Natural killer cell treated with Interleukin-12 subunit alpha and Interleukin-12 subunit beta and Interleukin-15 and Interleukin-18, amount 100 ng/mL, for 72 hours (primary cell): ENCODE data around the gene ACOT12. TPM values are rescaled to one million over a fixed set of nuclear protein-coding genes. Genes with fewer than 3 reads are reported as not detected.
"Not testable (repeated sequence)": the region's sequence is repeated elsewhere in the genome, so short reads cannot be mapped to it uniquely, and the experiment has no call there.

Experiments used
- ATAC-seq, 2 donors: fragments of 150-1000 bp; cut with Tn5 transposase in 1 of 2; sonication (Bioruptor Pico), chemical (Tn5 transposase) in 1 of 2; 2 replicates each; pipeline ENCODE4 v1.10.0; 2021
- DNase-seq: peaks from one replicate; pipeline ENCODE4 v3.0.0; 2022; ENCODE audit warnings: low spot score
- H3K27ac Mint-ChIP-seq, 2 donors: 1 replicate in 1 of 2; 2 replicates in 1 of 2; pipeline ENCODE4 v1.8.0; 2022; ENCODE audit warnings: mixed read lengths in 2 of 2, mild to moderate bottlenecking in 1 of 2, moderate library complexity in 1 of 2
- H3K27me3 Mint-ChIP-seq, 2 donors: 1 replicate in 1 of 2; 2 replicates in 1 of 2; pipeline ENCODE4 v1.8.0; 2022; ENCODE audit warnings: mixed read lengths in 2 of 2
- H3K36me3 Mint-ChIP-seq: one replicate; pipeline ENCODE4 v1.8.0; 2022; ENCODE audit warnings: mixed read lengths
- H3K4me1 Mint-ChIP-seq, 2 donors: 1 replicate in 1 of 2; 2 replicates in 1 of 2; pipeline ENCODE4 v1.8.0; 2022; ENCODE audit warnings: low read depth in 2 of 2, mixed read lengths in 2 of 2, mild to moderate bottlenecking in 1 of 2
- H3K4me3 Mint-ChIP-seq: one replicate; pipeline ENCODE4 v1.8.0; 2022; ENCODE audit warnings: mixed read lengths
- H3K9me3 Mint-ChIP-seq: 2 replicates; pipeline ENCODE4 v1.8.0; 2022; ENCODE audit warnings: mixed read lengths
- total RNA-seq, 2 donors: library from RNA; stranded (reverse); gene quantifications; one replicate each; pipeline ENCODE4 v1.2.3, GENCODE V29; 2022

The ACOT12 gene
- total RNA-seq, 2 donors from 2014 or later: not detected

DNA sequence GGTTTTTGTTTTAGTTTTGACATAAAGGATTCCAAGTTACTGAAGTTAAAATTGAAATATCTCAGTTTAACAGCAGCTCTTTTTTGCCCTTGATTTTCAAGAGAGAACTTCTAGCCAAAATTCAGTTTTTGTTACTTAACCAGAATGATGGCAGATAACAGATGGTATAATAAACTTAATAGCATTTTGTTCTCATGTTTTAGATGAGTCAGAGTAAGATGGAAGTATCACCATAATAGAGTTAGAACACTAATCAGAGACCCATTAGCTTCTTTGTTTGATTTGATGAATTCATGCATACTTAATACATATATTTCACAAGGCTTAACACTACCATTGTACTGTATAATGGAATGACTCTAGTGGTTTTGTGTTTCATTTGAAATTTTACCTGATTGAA lies 80.7 kb downstream of the ACOT12 start:
- Mint-ChIP-seq H3K4me1 (no peaks in the 10 kb centered on the region), H3K9me3 (no peaks in the 10 kb centered on the region), H3K27me3 (no peaks in the 10 kb centered on the region), H3K4me3 (no peak overlapping the region), H3K27ac (no peak overlapping the region), H3K36me3 (peaks cover 12% of the 10 kb centered on the region)
- DNase-seq (no peak), ATAC-seq (no peak)

DNA sequence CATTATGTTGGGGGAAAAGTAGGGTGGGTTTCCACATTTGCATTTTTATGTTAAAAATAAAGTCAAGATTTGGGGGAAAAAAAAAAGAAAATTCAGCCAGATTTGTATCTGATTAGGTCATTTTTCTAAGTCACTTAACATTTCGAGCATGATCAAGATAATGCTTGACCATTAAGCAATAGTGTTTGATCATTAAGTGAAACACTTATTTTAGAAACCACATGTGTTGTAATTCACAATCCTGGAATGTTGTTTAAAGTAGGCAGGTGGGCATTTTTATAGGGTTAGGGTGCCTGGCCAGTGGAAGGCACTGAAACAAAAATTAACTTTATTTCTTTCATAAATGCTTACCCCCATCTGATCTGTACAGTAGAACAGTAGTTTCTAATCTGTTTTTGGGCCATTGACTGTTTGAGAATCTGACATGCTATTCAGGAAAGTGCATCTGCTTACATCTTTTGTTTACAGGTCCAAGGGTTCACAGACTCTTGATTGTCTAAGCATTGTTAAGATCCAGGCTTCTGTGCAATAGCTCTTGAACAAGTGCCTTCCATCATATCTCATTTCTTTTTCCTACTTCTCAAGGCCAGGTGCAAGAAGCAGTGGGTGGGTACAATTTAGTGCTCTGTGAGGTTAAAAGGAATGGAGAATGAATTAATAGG lies 83.4 kb downstream of the ACOT12 start:
- Mint-ChIP-seq H3K4me1 (no peaks in the 10 kb centered on the region), H3K9me3 (no peaks in the 10 kb centered on the region), H3K4me3 (no peak overlapping the region), H3K36me3 (peaks cover 12% of the 10 kb centered on the region), H3K27me3 (no peaks in the 10 kb centered on the region), H3K27ac (no peak overlapping the region)
- ATAC-seq (no peak), DNase-seq (no peak)

GRCh38 chr5:81308836-81309235 lies 85.1 kb downstream of the ACOT12 start:
- Mint-ChIP-seq H3K4me3 (no peak overlapping the region), H3K4me1 (peaks cover 0 to 2% of the 10 kb centered on the region in 2 donors), H3K27me3 (no peaks in the 10 kb centered on the region), H3K9me3 (no peaks in the 10 kb centered on the region), H3K36me3 (peaks cover 13% of the 10 kb centered on the region), H3K27ac (no peak overlapping the region)
- ATAC-seq: no peak
- no peak for DNase-seq

DNA sequence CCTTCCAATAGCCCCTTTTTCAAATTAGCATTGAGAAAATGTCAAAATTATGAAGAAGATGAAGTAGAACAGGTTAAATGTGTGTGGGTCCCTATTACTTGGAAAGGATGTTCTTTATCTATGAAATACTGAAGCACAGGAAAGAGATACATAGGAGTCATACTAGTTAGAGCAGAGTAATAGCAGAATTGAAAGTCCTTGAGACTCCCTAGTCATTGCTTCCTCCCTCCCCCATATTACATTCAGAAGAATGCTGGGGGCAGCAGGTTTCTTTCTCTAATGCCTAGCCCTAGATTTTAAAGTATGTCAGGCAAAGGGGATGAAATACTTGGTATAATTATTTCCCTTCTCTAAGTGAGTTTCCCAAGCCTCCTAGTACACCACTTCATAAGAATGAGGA lies 88.1 kb downstream of the ACOT12 start:
- Mint-ChIP-seq H3K36me3 (peaks cover 9% of the 10 kb centered on the region), H3K27ac (no peak overlapping the region), H3K4me3 (no peak overlapping the region), H3K27me3 (no peaks in the 10 kb centered on the region), H3K4me1 (peaks cover 11 to 12% of the 10 kb centered on the region in 2 donors), H3K9me3 (no peaks in the 10 kb centered on the region)
- ATAC-seq: no peak
- DNase-seq: no peak

GRCh38 chr5:81303563-81303962 lies 90.4 kb downstream of the ACOT12 start:
- Mint-ChIP-seq H3K4me1 (peaks cover 25 to 30% of the 10 kb centered on the region in 2 donors), H3K27ac (no peak overlapping the region)

DNA sequence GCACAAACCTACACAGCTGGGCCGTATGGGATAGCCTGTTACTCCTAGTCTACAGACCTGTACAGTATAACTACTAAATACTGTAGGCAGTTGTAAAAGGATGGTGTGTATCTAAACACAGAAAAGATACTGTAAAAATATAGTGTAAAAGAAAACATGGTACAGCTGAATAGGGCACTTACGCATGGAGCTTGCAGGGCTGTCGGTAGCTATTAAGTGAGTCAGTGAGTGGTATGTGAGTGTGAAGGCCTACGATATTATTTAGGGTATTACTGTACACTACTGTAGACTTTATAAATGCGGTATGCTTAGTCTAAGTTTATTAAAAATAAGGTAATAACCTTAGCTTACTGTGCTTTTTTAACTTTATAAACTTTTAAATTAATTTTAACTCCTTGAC lies 91.3 kb downstream of the ACOT12 start:
- Mint-ChIP-seq H3K4me3 (peak overlapping the region; percentile 99), H3K27me3 (no peaks in the 10 kb centered on the region), H3K27ac (peak overlapping the region; percentile 96 to 97), H3K4me1 (peaks cover 25 to 35% of the 10 kb centered on the region in 2 donors), H3K36me3 (peaks cover 6% of the 10 kb centered on the region), H3K9me3 (no peaks in the 10 kb centered on the region)
- no peak for DNase-seq
- ATAC-seq: no peak

More at GRCh38 chr5:81303563-81303962, 90.4 kb downstream of the ACOT12 start:
- Mint-ChIP-seq H3K4me3 (peak overlapping the region; percentile 50), H3K36me3 (peaks cover 6% of the 10 kb centered on the region), H3K27me3 (no peaks in the 10 kb centered on the region), H3K9me3 (no peaks in the 10 kb centered on the region)
- ATAC-seq (no peak), DNase-seq (no peak)

GRCh38 chr5:81301271-81302015 lies 92.5 kb downstream of the ACOT12 start, which contains the start of gene ZCCHC9:
TSS of gene ZCCHC9 (plus strand) at chr5:81301587. CDS start at chr5:81304758, 3,171 bp downstream.
- DNase-seq (peak; percentile 95), ATAC-seq (peak; percentile 98)
- peak within 1 kb of the TSS; percentile 99 for H3K4me3 Mint-ChIP-seq
- H3K27me3 Mint-ChIP-seq: no peaks in the 10 kb centered on the region
- peak within 1 kb of the TSS; percentile 96 to 97 for H3K27ac Mint-ChIP-seq
- peaks cover 6% of the 10 kb centered on the region for H3K36me3 Mint-ChIP-seq
- peaks cover 25 to 40% of the 10 kb centered on the region in 2 donors for H3K4me1 Mint-ChIP-seq
- no peaks in the 10 kb centered on the region for H3K9me3 Mint-ChIP-seq

DNA sequence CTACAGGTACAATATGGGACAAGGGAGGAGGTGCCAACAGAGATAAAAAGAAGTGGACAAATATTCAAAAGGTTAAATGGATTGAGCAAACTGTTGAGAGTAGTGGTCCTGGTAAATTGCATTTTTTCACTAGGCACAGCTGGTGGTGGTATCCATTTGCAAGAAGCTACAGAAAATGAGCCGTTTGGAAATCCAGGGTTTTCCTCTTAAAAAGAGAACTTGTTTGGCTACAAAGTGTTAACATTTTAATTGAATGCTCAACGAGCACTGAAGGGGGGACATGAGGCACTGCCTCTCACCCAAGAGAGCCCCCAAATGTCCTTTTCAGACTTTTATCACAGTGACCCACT lies 93.0 kb downstream of the ACOT12 start:
- ATAC-seq: no peak
- peaks cover 25 to 40% of the 10 kb centered on the region in 2 donors for H3K4me1 Mint-ChIP-seq
- no peak for DNase-seq
- H3K4me3 Mint-ChIP-seq: peak overlapping the region; percentile 99
- peak overlapping the region; percentile 96 to 97 for H3K27ac Mint-ChIP-seq
- no peaks in the 10 kb centered on the region for H3K27me3 Mint-ChIP-seq
- H3K9me3 Mint-ChIP-seq: no peaks in the 10 kb centered on the region
- peaks cover 6% of the 10 kb centered on the region for H3K36me3 Mint-ChIP-seq

DNA sequence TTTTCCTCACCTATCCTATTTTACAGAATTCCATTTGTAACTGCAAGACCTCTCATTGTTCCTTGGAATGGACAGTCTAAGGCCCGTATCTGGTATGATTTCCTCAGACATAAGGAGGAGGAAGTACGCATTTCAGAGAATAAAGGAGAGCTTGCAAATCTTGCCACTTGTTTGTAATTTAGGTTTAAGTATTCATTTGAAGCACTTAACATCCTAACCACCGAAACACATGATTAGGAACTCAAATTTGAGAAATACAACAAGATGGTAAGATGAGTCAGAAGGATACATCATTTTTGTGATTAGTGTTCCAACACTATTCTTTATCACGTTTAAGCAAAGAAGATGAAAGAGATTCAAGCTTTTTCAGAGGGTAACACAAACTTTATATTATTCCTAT lies 96.4 kb downstream of the ACOT12 start:
- Mint-ChIP-seq H3K36me3 (peaks cover 13% of the 10 kb centered on the region), H3K27me3 (no peaks in the 10 kb centered on the region), H3K27ac (no peak overlapping the region), H3K4me1 (peaks cover 26 to 41% of the 10 kb centered on the region in 2 donors), H3K9me3 (peaks cover 7% of the 10 kb centered on the region), H3K4me3 (no peak overlapping the region)
- no peak for DNase-seq
- ATAC-seq: no peak

GRCh38 chr5:81294021-81294420 lies 99.9 kb downstream of the ACOT12 start:
- not testable (repeated sequence) for H3K27me3 Mint-ChIP-seq, ATAC-seq, H3K27ac Mint-ChIP-seq, H3K4me3 Mint-ChIP-seq, DNase-seq
- H3K4me1 Mint-ChIP-seq: peaks cover 19 to 20% of the 10 kb centered on the region in 2 donors
- H3K36me3 Mint-ChIP-seq: peaks cover 24% of the 10 kb centered on the region
- peaks cover 13% of the 10 kb centered on the region for H3K9me3 Mint-ChIP-seq

GRCh38 chr5:81292130-81292529 lies 101.8 kb downstream of the ACOT12 start:
- Mint-ChIP-seq H3K27ac (no peak overlapping the region), H3K27me3 (no peaks in the 10 kb centered on the region), H3K36me3 (peaks cover 24% of the 10 kb centered on the region), H3K9me3 (peaks cover 13% of the 10 kb centered on the region), H3K4me1 (peaks cover 11 to 20% of the 10 kb centered on the region in 2 donors), H3K4me3 (no peak overlapping the region)
- ATAC-seq: no peak
- DNase-seq: no peak

GRCh38 chr5:81290146-81290545 lies 103.8 kb downstream of the ACOT12 start:
- Mint-ChIP-seq H3K27ac (no peak overlapping the region), H3K4me3 (no peak overlapping the region), H3K36me3 (peaks cover 24% of the 10 kb centered on the region), H3K27me3 (no peaks in the 10 kb centered on the region), H3K4me1 (peaks cover 19 to 22% of the 10 kb centered on the region in 2 donors), H3K9me3 (peaks cover 13% of the 10 kb centered on the region)
- DNase-seq (no peak), ATAC-seq (no peak)

- Mint-ChIP-seq H3K27ac (no peak overlapping the region), H3K36me3 (peaks cover 15% of the 10 kb centered on the region), H3K9me3 (peaks cover 7% of the 10 kb centered on the region), H3K4me3 (peak overlapping the region; percentile 57), H3K4me1 (peaks cover 18% of the 10 kb centered on the region in 2 donors), H3K27me3 (no peaks in the 10 kb centered on the region)
- DNase-seq (no peak), ATAC-seq (peak in 1 of 2 donors; percentile 55)
Measured at GRCh38 chr5:81288021-81288433, 105.9 kb downstream of the ACOT12 start.

DNA sequence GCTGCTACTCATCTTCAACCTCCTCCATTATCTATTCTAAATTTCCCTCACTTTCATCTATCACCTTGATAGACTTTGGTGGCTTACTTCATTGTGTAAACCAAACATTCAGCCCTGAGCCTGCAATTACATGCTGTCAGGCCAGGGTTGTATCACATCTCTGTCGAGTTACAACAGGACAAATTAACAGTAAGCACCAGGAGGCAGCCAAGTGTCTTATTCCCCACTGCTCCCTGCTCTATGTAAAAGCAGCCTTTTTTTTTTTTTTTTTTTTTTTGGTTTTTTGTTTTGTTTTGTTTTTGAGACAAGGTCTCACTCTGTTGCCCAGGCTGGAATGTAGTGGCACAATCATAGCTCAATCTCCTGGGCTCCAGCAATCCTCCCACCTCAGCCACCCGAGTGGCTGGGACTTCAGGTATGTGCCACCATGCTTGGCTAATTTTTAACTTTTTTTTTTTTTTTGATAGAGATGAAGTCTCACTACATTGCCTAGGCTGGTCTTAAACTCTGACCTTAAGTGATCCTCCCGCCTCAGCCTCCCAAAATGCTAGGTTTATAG lies 107.8 kb downstream of the ACOT12 start:
- no peaks in the 10 kb centered on the region for H3K27me3 Mint-ChIP-seq
- ATAC-seq (no peak), DNase-seq (no peak)
- peaks cover 12 to 18% of the 10 kb centered on the region in 2 donors for H3K4me1 Mint-ChIP-seq
- H3K27ac Mint-ChIP-seq: no peak overlapping the region
- H3K9me3 Mint-ChIP-seq: no peaks in the 10 kb centered on the region
- H3K4me3 Mint-ChIP-seq: peak overlapping the region; percentile 57
- peaks cover 2% of the 10 kb centered on the region for H3K36me3 Mint-ChIP-seq
